GM19351 (cell line): ENCODE data around the gene AVL9.
A peak's percentile ranks its signal among the peaks of the same experiment; 100 is the strongest.
"Not testable (repeated sequence)": the region's sequence is repeated elsewhere in the genome, so short reads cannot be mapped to it uniquely, and the experiment has no call there.

Experiments
- ATAC-seq: cut with Tn5 transposase; IDR thresholded peaks from one replicate; pipeline ENCODE4 v1.9.1; 2021; ENCODE audit warnings: mild to moderate bottlenecking, moderate library complexity; ENCODE audit not compliant: unreplicated experiment

Gene AVL9

DNA sequence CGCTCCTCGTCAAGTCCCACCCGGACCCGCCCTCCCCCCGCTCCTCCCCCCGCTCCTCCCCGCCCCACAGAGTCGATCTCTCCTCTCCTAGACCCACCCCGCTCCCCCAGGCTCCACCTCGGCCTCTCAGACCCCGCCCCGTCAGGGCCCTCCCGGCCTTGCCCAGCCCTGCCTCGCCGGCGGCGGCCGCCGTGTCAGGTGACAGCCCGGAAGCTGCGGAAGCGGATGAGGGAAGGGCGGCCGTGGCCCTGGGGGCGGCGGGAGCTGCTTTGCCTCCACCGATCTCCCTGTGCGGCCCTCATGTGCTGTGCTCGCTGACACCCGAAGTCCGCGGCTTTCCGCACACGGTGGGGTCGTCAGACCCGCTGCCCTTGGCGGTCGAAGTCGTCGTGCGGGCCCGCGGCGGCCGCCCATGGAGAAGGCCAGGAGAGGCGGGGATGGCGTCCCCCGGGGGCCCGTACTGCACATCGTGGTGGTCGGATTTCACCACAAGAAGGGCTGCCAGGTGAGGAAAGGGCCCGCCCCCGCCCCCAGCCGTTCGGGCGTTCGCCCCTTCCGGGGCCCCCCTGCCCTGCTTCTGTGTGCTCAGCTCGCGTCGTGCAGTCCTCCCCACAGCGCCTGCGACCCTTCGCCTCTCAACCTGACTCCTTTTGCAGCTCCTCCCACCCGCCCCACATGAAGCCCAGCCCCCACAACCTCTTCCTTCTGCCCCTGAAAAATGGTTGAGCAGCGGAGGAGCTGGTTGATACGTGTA, at the start of gene AVL9:
TSS of gene AVL9 (plus strand) at position 192 of the 754 bp plus-strand sequence. CDS start at position 413, 221 bp downstream.
- ATAC-seq = peak; percentile 89

- ATAC-seq = no peak
Observed at GRCh38 chr7:32447218-32447617, 48.1 kb upstream of the AVL9 start.

DNA sequence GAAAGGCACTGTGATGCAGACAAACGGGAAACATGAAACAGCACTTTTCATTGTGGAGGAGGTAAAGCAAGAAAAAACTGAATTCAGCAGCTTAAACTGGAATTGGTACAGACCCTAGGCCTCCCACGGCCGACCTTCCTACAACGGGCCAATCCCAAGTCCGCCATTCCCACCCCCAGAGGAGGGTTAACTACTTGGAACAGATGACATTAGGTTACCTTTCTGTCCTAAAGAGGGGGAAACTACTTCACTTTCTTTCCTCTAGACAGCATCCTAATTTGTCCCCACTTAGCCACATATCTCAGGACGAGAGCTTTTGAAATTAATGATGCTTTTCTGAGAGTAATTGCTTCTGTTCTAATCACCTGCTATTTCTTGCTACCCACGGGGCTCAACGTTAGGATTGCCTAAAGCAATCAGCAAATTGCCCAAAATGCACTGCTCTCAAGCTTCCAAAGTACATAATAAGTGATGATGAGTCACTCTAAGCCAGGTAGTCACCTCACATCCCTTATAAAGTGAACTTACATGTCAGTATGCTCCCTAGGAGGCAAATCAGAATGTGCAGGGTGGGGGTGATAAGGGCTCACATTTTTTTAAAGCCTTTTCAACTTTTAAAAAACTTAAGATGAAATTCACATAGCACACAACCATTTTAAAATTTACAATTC, 41.8 kb upstream of the AVL9 start:
- ATAC-seq = no peak

DNA sequence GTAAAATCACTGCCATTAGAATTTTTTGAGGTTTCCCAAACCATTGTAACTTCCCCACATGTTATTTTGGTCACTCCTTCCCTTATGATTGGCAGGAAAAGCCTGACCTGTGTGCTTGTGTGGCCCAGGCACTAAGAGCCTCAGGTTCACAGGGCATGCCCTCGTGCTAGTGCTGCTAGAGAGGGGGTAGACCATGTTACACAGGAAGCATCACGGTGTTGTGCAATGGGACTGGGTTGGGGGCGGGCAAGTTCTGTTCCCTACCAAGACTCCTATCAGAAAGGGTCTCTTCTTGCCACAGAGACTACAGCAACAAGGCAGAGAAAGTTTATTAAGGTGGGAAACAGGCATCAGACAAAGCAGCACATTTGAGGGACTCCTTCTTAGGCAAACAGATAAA, 37.3 kb upstream of the AVL9 start:
- no peak for ATAC-seq

- ATAC-seq = no peak
Observed at GRCh38 chr7:32459788-32460187, 35.5 kb upstream of the AVL9 start.

GRCh38 chr7:32461484-32461883, 33.8 kb upstream of the AVL9 start:
- ATAC-seq = no peak

- no peak for ATAC-seq
Observed at GRCh38 chr7:32462451-32462850, 32.8 kb upstream of the AVL9 start.

GRCh38 chr7:32462977-32463376, 32.3 kb upstream of the AVL9 start:
- ATAC-seq = no peak

GRCh38 chr7:32464641-32465416, 30.5 kb upstream of the AVL9 start:
- not testable (repeated sequence) for ATAC-seq

GRCh38 chr7:32470004-32470403, 25.3 kb upstream of the AVL9 start:
- not testable (repeated sequence) for ATAC-seq

DNA sequence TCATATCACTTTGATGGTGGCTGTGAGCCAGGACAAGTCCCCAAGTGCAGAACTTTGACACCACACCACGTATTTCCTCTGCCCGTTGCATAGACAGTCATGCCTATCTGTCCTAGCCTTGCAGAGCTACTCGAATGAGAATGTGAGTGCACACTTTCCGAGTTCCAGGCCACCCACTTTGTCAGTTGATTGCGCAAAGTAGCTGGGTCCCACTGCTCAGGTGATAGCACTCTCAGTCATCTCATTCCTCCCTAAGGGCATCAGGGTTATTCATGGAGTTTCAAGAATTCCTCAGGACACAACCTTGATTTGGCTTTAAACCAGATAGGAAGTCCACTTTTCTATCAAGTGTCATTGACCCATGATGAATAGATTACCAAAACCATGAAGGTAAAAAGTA, 24.4 kb upstream of the AVL9 start:
- ATAC-seq = no peak

- ATAC-seq = no peak
Observed at GRCh38 chr7:32472015-32472414, 23.3 kb upstream of the AVL9 start.

DNA sequence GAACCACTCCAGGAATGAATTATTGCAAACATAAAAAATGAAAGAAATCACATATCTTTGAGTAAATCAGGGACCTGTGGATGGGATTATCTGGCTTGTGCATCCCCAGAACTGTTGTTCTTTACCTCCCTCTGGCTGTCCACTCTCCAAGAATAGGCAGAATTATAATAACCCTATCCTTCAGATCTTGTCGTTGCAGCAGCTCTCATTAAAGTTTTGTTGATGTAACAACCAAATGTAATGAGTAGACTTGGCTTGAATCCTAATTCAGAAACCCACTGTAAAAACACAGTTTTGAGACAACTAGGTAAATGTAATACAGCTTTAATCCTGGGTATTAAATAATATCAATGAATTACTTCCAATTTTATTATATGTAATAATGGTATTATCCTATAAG, 21.3 kb upstream of the AVL9 start:
- no peak for ATAC-seq

DNA sequence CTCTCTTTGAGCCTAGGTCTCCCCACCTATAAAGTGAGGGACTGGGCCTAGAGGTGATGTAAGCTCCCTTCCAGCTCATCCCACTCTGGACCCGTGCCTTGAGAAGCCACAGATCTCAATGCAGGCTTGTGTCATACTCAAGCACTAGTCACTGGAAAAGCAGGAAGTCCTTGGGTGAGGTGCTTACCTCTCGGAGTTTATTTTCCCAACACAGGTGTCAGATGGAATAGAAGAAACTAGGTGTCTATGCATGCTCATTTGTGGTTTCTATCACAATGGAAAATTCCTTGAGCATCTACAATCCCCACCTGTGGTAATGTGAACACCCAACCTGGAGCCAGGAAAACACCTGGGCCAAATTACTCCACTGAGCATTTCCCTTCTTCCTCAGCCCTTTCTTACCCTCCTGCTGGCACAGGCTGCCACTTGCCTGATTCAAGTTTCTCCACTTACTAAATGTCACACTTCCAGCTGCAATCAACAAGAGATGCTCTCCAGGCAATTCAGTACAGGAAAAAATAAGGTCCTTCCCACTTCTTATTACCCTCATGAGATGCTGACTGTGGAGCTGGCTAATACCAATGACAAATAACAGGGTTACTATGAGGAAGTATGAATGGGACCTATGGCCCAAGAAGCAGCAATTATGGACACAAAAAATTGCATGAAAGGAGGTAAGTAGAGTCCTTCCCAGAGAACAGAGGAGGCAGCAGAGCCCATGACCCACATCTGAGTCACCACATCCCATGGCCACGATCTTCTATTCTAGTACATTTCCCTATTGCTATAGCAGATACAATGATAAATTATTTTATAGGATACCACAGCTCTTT, 18.3 kb upstream of the AVL9 start:
- no peak for ATAC-seq

GRCh38 chr7:32477649-32477980, 17.7 kb upstream of the AVL9 start:
- ATAC-seq = no peak

DNA sequence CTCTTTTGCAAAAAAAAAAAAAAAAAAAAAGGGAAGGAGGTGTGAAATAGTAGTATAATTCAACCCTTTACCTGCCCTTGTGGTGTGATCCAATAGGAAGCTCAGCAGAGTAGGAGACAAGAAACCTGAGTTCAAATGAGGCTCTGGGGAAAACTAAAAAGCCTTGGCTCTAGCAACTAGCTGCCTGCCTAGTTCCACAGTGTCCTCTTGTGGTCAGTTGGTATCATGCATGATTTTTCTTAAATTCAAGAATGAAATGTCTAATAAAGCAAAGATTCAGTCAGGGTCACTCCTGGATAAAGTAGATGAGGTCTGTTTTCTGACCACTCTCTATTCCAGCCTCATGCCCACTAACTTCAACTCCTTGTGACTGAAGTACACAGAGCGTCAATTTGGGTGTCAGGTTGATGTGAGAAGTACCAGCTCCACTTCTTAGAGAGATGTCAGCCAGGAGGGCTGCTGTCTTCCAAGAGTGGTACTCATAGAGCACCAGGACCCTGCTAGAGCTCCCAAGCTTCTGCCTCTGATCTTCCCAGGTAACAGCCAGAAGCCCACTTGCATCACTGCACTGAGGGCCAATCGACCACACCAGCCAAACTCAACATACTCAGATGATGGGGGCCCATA, 15.6 kb upstream of the AVL9 start:
- peak; percentile 74 for ATAC-seq

DNA sequence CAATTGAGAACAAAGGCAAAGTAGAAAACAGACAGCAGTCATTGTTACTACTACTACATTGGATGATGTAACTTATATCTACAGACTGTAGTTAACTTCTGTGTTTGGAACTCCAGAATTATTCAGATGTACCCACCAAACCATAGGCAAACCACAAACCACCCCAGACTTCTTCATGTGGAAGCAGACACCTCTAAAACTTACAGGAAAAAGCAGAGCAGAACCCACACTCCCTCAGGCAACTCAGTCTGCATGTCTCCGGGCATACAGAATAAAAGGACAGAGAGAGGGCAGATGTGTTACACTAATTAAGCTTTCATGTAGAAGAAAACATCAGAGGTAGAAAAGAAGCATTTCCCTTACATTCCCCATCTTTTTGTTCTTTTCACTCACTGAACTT, 14.1 kb upstream of the AVL9 start:
- no peak for ATAC-seq

GRCh38 chr7:32481921-32482320, 13.4 kb upstream of the AVL9 start:
- no peak for ATAC-seq

- peak; percentile 21 for ATAC-seq
Observed at GRCh38 chr7:32489788-32490126, 5.5 kb upstream of the AVL9 start.

DNA sequence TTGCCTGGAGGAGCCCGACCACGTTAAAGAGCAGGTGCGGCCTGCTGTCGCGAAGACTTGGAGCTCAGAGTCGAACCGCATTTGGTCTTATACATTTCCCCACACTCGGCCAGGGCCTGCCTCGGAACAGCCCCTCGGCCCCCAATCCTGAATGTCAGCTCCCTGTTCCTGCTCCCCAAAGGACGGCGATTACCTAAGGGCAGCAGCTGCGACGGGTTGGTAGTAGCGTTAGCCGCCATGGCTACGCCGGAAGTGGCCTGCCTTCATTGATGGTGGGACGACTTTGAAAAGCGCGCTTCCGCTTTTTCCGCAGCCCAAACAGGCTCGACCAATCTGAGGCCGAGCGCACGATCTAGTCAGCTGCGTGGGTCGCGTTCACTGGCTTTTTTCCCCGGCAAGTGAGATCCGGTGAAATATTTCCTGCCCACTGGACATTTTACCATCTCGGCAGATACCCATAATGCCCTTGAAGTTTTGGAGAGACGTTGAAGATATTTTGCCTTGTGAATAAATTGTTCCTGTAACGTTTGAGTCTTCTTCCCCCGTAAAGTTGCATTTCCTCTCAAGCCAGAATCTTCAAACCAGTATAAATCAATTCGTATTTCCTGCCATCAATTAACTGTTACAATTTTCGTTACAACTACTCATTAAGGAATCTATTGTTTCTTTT, 5.0 kb upstream of the AVL9 start, which contains the start of gene LSM5:
TSS of gene LSM5 (minus strand) at position 254 of the 670 bp plus-strand sequence. CDS start at position 239, 15 bp downstream.
- ATAC-seq = peak; percentile 84
